IMR-90 (cell line): ENCODE data around the gene XRN2. TPM values are rescaled to one million over a fixed set of nuclear protein-coding genes. Genes with fewer than 3 reads are reported as not detected.

ENCODE experiments used
- ATAC-seq: fragments of 200-7000 bp; cut with Tn5 transposase; 2 replicates; pipeline ENCODE4 v1.9.1; 2020; ENCODE audit warnings: low read depth, mild to moderate bottlenecking, moderate library complexity
- BruUV-seq: library from RNA; stranded (reverse); fragments of 400-500 nt; replicated peaks from 2 replicates; lab custom pipeline; 2021; lab: Mats Ljungman, UMichigan
- CTCF ChIA-PET: fragments of 300-600 bp; formaldehyde crosslinking; extraction: SDS; loops from one replicate; lab custom pipeline; 2021; ENCODE audit warnings: antibody characterized with exemption; lab: Yijun Ruan, JAX
- POLR2A ChIA-PET: fragments of 300-600 bp; sonication (Branson Sonifier 250); formaldehyde crosslinking; loops from one replicate; lab custom pipeline; 2022; ENCODE audit warnings: antibody characterized with exemption; ENCODE audit not compliant: unreplicated experiment; lab: Charles Lee
- DNase-seq: peaks from one replicate; pipeline ENCODE4 v3.0.0; 2013
- H2AFZ ChIP-seq: replicated peaks from 2 replicates; pipeline ENCODE3; 2013; ENCODE audit warnings: low read length, mild to moderate bottlenecking; ENCODE audit not compliant: poor library complexity
- H2AK5ac ChIP-seq: 2 replicates; pipeline ENCODE4 v1.6.1; 2013; ENCODE audit warnings: low read depth, low read length, inconsistent platforms
- H2AK9ac ChIP-seq: replicated peaks from 2 replicates; pipeline ENCODE3; 2013; ENCODE audit warnings: mild to moderate bottlenecking, low read depth, low read length, moderate library complexity; ENCODE audit not compliant: poor library complexity
- H2BK120ac ChIP-seq: 2 replicates; pipeline ENCODE4 v1.6.1; 2013; ENCODE audit warnings: low read depth, low read length, inconsistent platforms
- H2BK15ac ChIP-seq: 3 replicates; pipeline ENCODE4 v1.6.1; 2013; ENCODE audit warnings: low read depth, low read length, inconsistent platforms
- H2BK20ac ChIP-seq: 2 replicates; pipeline ENCODE4 v1.6.1; 2013; ENCODE audit warnings: low read depth, mild to moderate bottlenecking, inconsistent platforms, low read length, moderate library complexity
- H2BK5ac ChIP-seq: 2 replicates; pipeline ENCODE4 v1.6.1; 2013; ENCODE audit warnings: mild to moderate bottlenecking, low read depth, low read length, inconsistent platforms; ENCODE audit not compliant: poor library complexity, severe bottlenecking
- H3K14ac ChIP-seq: replicated peaks from 2 replicates; pipeline ENCODE4 v1.6.1; 2013; ENCODE audit warnings: low read depth, low read length, inconsistent platforms
- H3K18ac ChIP-seq: 2 replicates; pipeline ENCODE4 v1.6.1; 2013; ENCODE audit warnings: low read depth, low read length, control low read depth
- H3K23ac ChIP-seq: 2 replicates; pipeline ENCODE4 v1.6.1; 2013; ENCODE audit warnings: low read depth, low read length, inconsistent platforms
- H3K27ac ChIP-seq: 2 replicates; pipeline ENCODE4 v1.5.1; 2013; ENCODE audit warnings: mild to moderate bottlenecking, control low read depth, low read length; ENCODE audit not compliant: insufficient read depth
- H3K27me3 ChIP-seq: 2 replicates; pipeline ENCODE4 v1.6.1; 2013; ENCODE audit warnings: low read length; ENCODE audit not compliant: control insufficient read depth, insufficient read depth
- H3K36me3 ChIP-seq: 2 replicates; pipeline ENCODE4 v1.6.1; 2013; ENCODE audit warnings: low read length, mixed read lengths; ENCODE audit not compliant: control insufficient read depth, insufficient read depth
- H3K4ac ChIP-seq: 2 replicates; pipeline ENCODE4 v1.6.1; 2013; ENCODE audit warnings: low read depth, low read length, inconsistent platforms
- H3K4me1 ChIP-seq: 2 replicates; pipeline ENCODE4 v1.6.1; 2013; ENCODE audit warnings: low read length, mixed read lengths; ENCODE audit not compliant: control insufficient read depth, insufficient read depth
- H3K4me2 ChIP-seq: 2 replicates; pipeline ENCODE4 v1.6.1; 2013; ENCODE audit warnings: low read depth, mild to moderate bottlenecking, control low read depth, low read length, moderate library complexity
- H3K4me3 ChIP-seq: 2 replicates; pipeline ENCODE4 v1.5.1; 2013; ENCODE audit warnings: low read depth, mild to moderate bottlenecking, control low read depth, low read length, moderate library complexity; ENCODE audit not compliant: insufficient read depth
- H3K56ac ChIP-seq: 2 replicates; pipeline ENCODE4 v1.6.1; 2013; ENCODE audit warnings: low read length, inconsistent platforms; ENCODE audit not compliant: insufficient read depth; ENCODE audit errors: extremely low read depth
- H3K79me1 ChIP-seq, 2 experiments: 2 replicates each; pipeline ENCODE4 v1.6.1; 2013; ENCODE audit warnings: low read length in 2 of 2, inconsistent platforms in 1 of 2, low read depth in 1 of 2
- H3K9ac ChIP-seq: 2 replicates; pipeline ENCODE4 v1.6.1; 2013; ENCODE audit warnings: low read depth, low read length, control low read depth
- H3K9me1 ChIP-seq: 2 replicates; pipeline ENCODE4 v1.6.1; 2013; ENCODE audit warnings: low read length, inconsistent platforms; ENCODE audit not compliant: insufficient read depth
- H3K9me3 ChIP-seq: 2 replicates; pipeline ENCODE4 v1.6.1; 2013; ENCODE audit warnings: low read length; ENCODE audit not compliant: control insufficient read depth, insufficient read depth
- H4K20me1 ChIP-seq: 2 replicates; pipeline ENCODE4 v1.6.1; 2013; ENCODE audit warnings: low read length, inconsistent platforms; ENCODE audit not compliant: insufficient read depth
- H4K5ac ChIP-seq: 2 replicates; pipeline ENCODE4 v1.6.1; 2013; ENCODE audit warnings: mild to moderate bottlenecking, low read depth, low read length, control low read depth
- H4K8ac ChIP-seq, 2 experiments: 2 replicates each; pipeline ENCODE4 v1.6.1; 2013; ENCODE audit warnings: low read depth in 2 of 2, low read length in 2 of 2, control low read depth in 1 of 2, inconsistent platforms in 1 of 2
- H4K91ac ChIP-seq: 2 replicates; pipeline ENCODE4 v1.6.1; 2013; ENCODE audit warnings: low read depth, low read length, inconsistent platforms; ENCODE audit not compliant: insufficient read depth
- CTCF ChIP-seq: conservative IDR thresholded peaks from 2 replicates; pipeline ENCODE4 v1.5.1; 2012; ENCODE audit warnings: mild to moderate bottlenecking, low read depth, low read length, improper control_type of control experiment
- FOS ChIP-seq: fragments of 150-350 bp; IDR thresholded peaks from 2 replicates; pipeline ENCODE4 v1.6.1; 2016; ENCODE audit warnings: low read depth, low read length
- POLR2A ChIP-seq: IDR thresholded peaks from 2 replicates; pipeline ENCODE4 v1.6.1; 2012; ENCODE audit warnings: mild to moderate bottlenecking, low read depth, low read length
- RAD21 ChIP-seq: IDR thresholded peaks from 2 replicates; pipeline ENCODE4 v1.6.1; 2012; ENCODE audit warnings: low read length, improper control_type of control experiment
- RCOR1 ChIP-seq: IDR thresholded peaks from 2 replicates; pipeline ENCODE4 v1.6.1; 2012; ENCODE audit warnings: mild to moderate bottlenecking, low read length, improper control_type of control experiment; ENCODE audit not compliant: insufficient replicate concordance
- RFX5 ChIP-seq: IDR thresholded peaks from 2 replicates; pipeline ENCODE4 v1.8.0; 2012; ENCODE audit warnings: low read depth, mild to moderate bottlenecking, low read length, moderate library complexity
- USF2 ChIP-seq: fragments of 150-350 bp; IDR thresholded peaks from 2 replicates; pipeline ENCODE4 v1.6.1; 2017; ENCODE audit warnings: mild to moderate bottlenecking, antibody characterized with exemption, low read length, low read depth
- dilution Hi-C: fragments of 300-500 bp; cut with HindIII; formaldehyde crosslinking; loops from one replicate; pipeline ENCODE4 v1.14.3; 2018; ENCODE audit warnings: low sequenced_read_pairs; ENCODE audit not compliant: unreplicated experiment
- in situ Hi-C: fragments of 300-500 bp; cut with MboI; formaldehyde crosslinking; loops from 3 replicates; pipeline ENCODE4 v1.14.3; 2019; ENCODE audit warnings: low sequenced_read_pairs, inconsistent platforms, mixed read lengths
- intact Hi-C: fragments of 100-400 bp; cut with micrococcal nuclease; formaldehyde crosslinking; loops from 2 replicates; pipeline ENCODE4 v1.10.0; 2022
- polyA plus RNA-seq, 3 experiments: library from polyadenylated mRNA; depleted of rRNA; stranded (reverse); fragments of >200 nt; gene quantifications; 2 replicates each; pipeline ENCODE4 v1.2.3, GENCODE V29; 2012; ENCODE audit warnings: low replicate concordance in 1 of 3
- total RNA-seq: library from RNA; depleted of rRNA; stranded (reverse); fragments of >200 nt; gene quantifications from 2 replicates; pipeline ENCODE4 v1.2.3, GENCODE V29; 2012

The XRN2 gene
- total and polyA plus RNA-seq, 2 of the 4 experiments (the other 2 are of a cell fraction), result 58.1 to 70.8 TPM

- no peak overlapping the region for H3K27ac ChIP-seq
These were observed 49.6 kb downstream of the XRN2 start for GRCh38 chr20:21352703-21353102.

More at GRCh38 chr20:21352703-21353102, 49.6 kb downstream of the XRN2 start:
- ChIA-PET POLR2A (no interaction called here), CTCF (interaction anchor here (0.5 to 1.8 kb wide), 4 partner anchors 9 to 462 kb away, joined by 3 to 8 read pairs (median 4); no protein-coding TSS in a partner anchor)
- H2BK20ac ChIP-seq, result no peak overlapping the region
- H4K20me1 ChIP-seq, result peaks cover 2% of the 10 kb centered on the region; the same call in 1 of the 2 replicates
- H3K14ac ChIP-seq, result no peak overlapping the region
- H4K8ac ChIP-seq, result no peak overlapping the region
- peaks cover 3% of the 10 kb centered on the region; the same call in 1 of the 2 replicates for H3K9me1 ChIP-seq
- no peak overlapping the region for H3K18ac ChIP-seq
- peak overlapping the region; percentile 50; the same call in 1 of the 2 replicates for H3K4me2 ChIP-seq
- no peak overlapping the region for H3K9ac ChIP-seq
- H2AK5ac ChIP-seq, result no peak overlapping the region
- no peak overlapping the region for H3K23ac ChIP-seq
- BruUV-seq, result no TSS peak
- intact Hi-C loops, result loop anchor here (1.0 kb wide), 1 partner anchor 116 kb away; no protein-coding TSS in a partner anchor
- TF ChIP-seq RFX5, result no peak
- TF ChIP-seq POLR2A, result no peak
- TF ChIP-seq FOS, result no peak
- TF ChIP-seq RCOR1, result no peak
- TF ChIP-seq USF2, result no peak
- TF ChIP-seq CTCF, result peak; percentile 21; the same call in 1 of the 2 replicates
- TF ChIP-seq RAD21, result peak; percentile 27; the same call in 1 of the 2 replicates
- H3K4me3 ChIP-seq, result no peak overlapping the region
- DNase-seq (peak; percentile 78), ATAC-seq (peak; percentile 88)
- peaks cover 4% of the 10 kb centered on the region; the same call in 1 of the 2 replicates for H3K4me1 ChIP-seq
- in situ Hi-C loops, result no loop called here
- H2BK15ac ChIP-seq, result no peak overlapping the region
- H4K5ac ChIP-seq, result no peak overlapping the region
- H3K56ac ChIP-seq, result no peak overlapping the region
- H3K36me3 ChIP-seq, result peaks cover 17% of the 10 kb centered on the region
- H2AK9ac ChIP-seq, result no peak overlapping the region
- no peak overlapping the region for H2BK120ac ChIP-seq
- no peak overlapping the region for H4K91ac ChIP-seq
- peak overlapping the region; percentile 72 for H2BK5ac ChIP-seq
- peaks cover 6 to 15% of the 10 kb centered on the region in 2 experiments for H3K79me1 ChIP-seq
- dilution Hi-C loops, result no loop called here
- no peak overlapping the region for H3K4ac ChIP-seq
- no peak overlapping the region for H2AFZ ChIP-seq
- no peaks in the 10 kb centered on the region for H3K27me3 ChIP-seq
- no peaks in the 10 kb centered on the region for H3K9me3 ChIP-seq
